Measurements from ENCODE around the gene NPHP4. TPM values are rescaled to one million over a fixed set of nuclear protein-coding genes. Genes with fewer than 3 reads are reported as not detected.

NPHP4 gene
- total RNA-seq, 1 donor from 2014 or later, result 3.2 TPM

- FAIRE-seq (no peak), DNase-seq (ENCODE audit: low read depth) (no peak)
- H3K27me3 ChIP-seq (ENCODE audit: control insufficient read depth, insufficient read depth, low read length), result no peaks in the 10 kb centered on the region
- no peaks in the 10 kb centered on the region for H3K36me3 ChIP-seq (ENCODE audit: control insufficient read depth, insufficient read depth, low read length)
- TF ChIP-seq CTCF (IDR thresholded peaks at IDR 0.05; ENCODE audit: insufficient read depth, low read length, severe bottlenecking), result no peak
- no peak overlapping the region for H3K4me3 ChIP-seq (ENCODE audit: low read depth, low read length)
Observed at GRCh38 chr1:6004412-6005123, 12.3 kb upstream of the NPHP4 start.

GRCh38 chr1:6003568-6004411, 11.6 kb upstream of the NPHP4 start:
- no peak overlapping the region for H3K4me3 ChIP-seq (ENCODE audit: low read depth, low read length)
- FAIRE-seq, result no peak
- H3K36me3 ChIP-seq (ENCODE audit: control insufficient read depth, insufficient read depth, low read length), result no peaks in the 10 kb centered on the region
- no peaks in the 10 kb centered on the region for H3K27me3 ChIP-seq (ENCODE audit: control insufficient read depth, insufficient read depth, low read length)
- no peak for DNase-seq (ENCODE audit: low read depth)
- TF ChIP-seq CTCF (IDR thresholded peaks at IDR 0.05; ENCODE audit: insufficient read depth, low read length, severe bottlenecking), result no peak

- H3K36me3 ChIP-seq (ENCODE audit: control insufficient read depth, insufficient read depth, low read length), result no peaks in the 10 kb centered on the region
- H3K27me3 ChIP-seq (ENCODE audit: control insufficient read depth, insufficient read depth, low read length), result no peaks in the 10 kb centered on the region
- DNase-seq (ENCODE audit: low read depth) (no peak), FAIRE-seq (no peak)
- H3K4me3 ChIP-seq (ENCODE audit: low read depth, low read length), result no peak overlapping the region
- no peak for TF ChIP-seq CTCF (IDR thresholded peaks at IDR 0.05; ENCODE audit: insufficient read depth, low read length, severe bottlenecking)
Observed at GRCh38 chr1:6002714-6003501, 10.7 kb upstream of the NPHP4 start.

- Histone ChIP-seq H3K4me3 (ENCODE audit: low read depth, low read length) (no peak overlapping the region), H3K36me3 (ENCODE audit: control insufficient read depth, insufficient read depth, low read length) (no peaks in the 10 kb centered on the region), H3K27me3 (ENCODE audit: control insufficient read depth, insufficient read depth, low read length) (no peaks in the 10 kb centered on the region)
- FAIRE-seq (no peak), DNase-seq (ENCODE audit: low read depth) (no peak)
- TF ChIP-seq CTCF (IDR thresholded peaks at IDR 0.05; ENCODE audit: insufficient read depth, low read length, severe bottlenecking), result no peak
Observed at GRCh38 chr1:6001992-6002576, 9.9 kb upstream of the NPHP4 start.

GRCh38 chr1:6000444-6001288, 8.4 kb upstream of the NPHP4 start:
- H3K27me3 ChIP-seq (ENCODE audit: control insufficient read depth, insufficient read depth, low read length), result no peaks in the 10 kb centered on the region
- no peak for TF ChIP-seq CTCF (IDR thresholded peaks at IDR 0.05; ENCODE audit: insufficient read depth, low read length, severe bottlenecking)
- no peak for FAIRE-seq
- DNase-seq (ENCODE audit: low read depth), result no peak
- H3K4me3 ChIP-seq (ENCODE audit: low read depth, low read length), result no peak overlapping the region
- H3K36me3 ChIP-seq (ENCODE audit: control insufficient read depth, insufficient read depth, low read length), result no peaks in the 10 kb centered on the region
